GM19397 (cell line): ENCODE results near the gene ZNF18.

Experiments
- ATAC-seq: cut with Tn5 transposase; IDR thresholded peaks from one replicate; pipeline ENCODE4 v1.9.1; 2021; ENCODE audit warnings: mild to moderate bottlenecking, moderate library complexity; ENCODE audit not compliant: unreplicated experiment

The ZNF18 gene

GRCh38 chr17:11997147-11997971, at the start of gene ZNF18:
ZNF18 (minus strand) TSS chr17:11997475; CDS start chr17:11992829, 4,646 bp downstream.
- ATAC-seq, result peak; percentile 97

GRCh38 chr17:12046786-12047185, 49.5 kb upstream of the ZNF18 start:
- ATAC-seq, result no peak

GRCh38 chr17:12043702-12044101, 46.4 kb upstream of the ZNF18 start:
- no peak for ATAC-seq

- no peak for ATAC-seq
Measured at GRCh38 chr17:12041312-12041711, 44.0 kb upstream of the ZNF18 start.

- no peak for ATAC-seq
Measured at GRCh38 chr17:12040478-12040877, 43.2 kb upstream of the ZNF18 start.

GRCh38 chr17:12037970-12038369, 40.7 kb upstream of the ZNF18 start:
- no peak for ATAC-seq

GRCh38 chr17:12035673-12036072, 38.4 kb upstream of the ZNF18 start:
- no peak for ATAC-seq

- no peak for ATAC-seq
Measured at GRCh38 chr17:12034538-12034937, 37.3 kb upstream of the ZNF18 start.

GRCh38 chr17:12028611-12029010, 31.3 kb upstream of the ZNF18 start:
- no peak for ATAC-seq

GRCh38 chr17:12027658-12028057, 30.4 kb upstream of the ZNF18 start:
- ATAC-seq, result no peak

GRCh38 chr17:12024327-12024726, 27.1 kb upstream of the ZNF18 start:
- no peak for ATAC-seq

GRCh38 chr17:12022310-12022709, 25.0 kb upstream of the ZNF18 start:
- no peak for ATAC-seq

GRCh38 chr17:12021623-12022140, 24.4 kb upstream of the ZNF18 start:
- ATAC-seq, result no peak

- ATAC-seq, result peak; percentile 96
Measured at GRCh38 chr17:12020642-12021622, 23.7 kb upstream of the ZNF18 start, which contains the start of gene MAP2K4. MAP2K4 (plus strand) TSS chr17:12020877; CDS start chr17:12020887, 10 bp downstream.

- ATAC-seq, result no peak
Measured at GRCh38 chr17:12007466-12007865, 10.2 kb upstream of the ZNF18 start.

GRCh38 chr17:11999696-12000095, 2.4 kb upstream of the ZNF18 start:
- no peak for ATAC-seq

GRCh38 chr17:11997972-11998233, 628 bp upstream of the ZNF18 start:
- ATAC-seq, result no peak

- ATAC-seq, result peak; percentile 28
Measured at GRCh38 chr17:11996722-11997146, 541 bp downstream of the ZNF18 start.

- ATAC-seq, result no peak
Measured at GRCh38 chr17:11991461-11991860, 5.8 kb downstream of the ZNF18 start.

- ATAC-seq, result no peak
Measured at GRCh38 chr17:11990363-11990983, 6.8 kb downstream of the ZNF18 start.

- no peak for ATAC-seq
Measured at GRCh38 chr17:11986942-11987329, 10.3 kb downstream of the ZNF18 start.
